GM12874 (cell line): ENCODE results near the gene B4GALNT3.

Experiments used
- CTCF ChIP-seq: IDR thresholded peaks from 2 replicates; pipeline ENCODE4 v1.5.1; 2011; ENCODE audit warnings: low read depth, mild to moderate bottlenecking, control low read depth, low read length, moderate library complexity; ENCODE audit not compliant: insufficient read depth

Gene B4GALNT3

DNA sequence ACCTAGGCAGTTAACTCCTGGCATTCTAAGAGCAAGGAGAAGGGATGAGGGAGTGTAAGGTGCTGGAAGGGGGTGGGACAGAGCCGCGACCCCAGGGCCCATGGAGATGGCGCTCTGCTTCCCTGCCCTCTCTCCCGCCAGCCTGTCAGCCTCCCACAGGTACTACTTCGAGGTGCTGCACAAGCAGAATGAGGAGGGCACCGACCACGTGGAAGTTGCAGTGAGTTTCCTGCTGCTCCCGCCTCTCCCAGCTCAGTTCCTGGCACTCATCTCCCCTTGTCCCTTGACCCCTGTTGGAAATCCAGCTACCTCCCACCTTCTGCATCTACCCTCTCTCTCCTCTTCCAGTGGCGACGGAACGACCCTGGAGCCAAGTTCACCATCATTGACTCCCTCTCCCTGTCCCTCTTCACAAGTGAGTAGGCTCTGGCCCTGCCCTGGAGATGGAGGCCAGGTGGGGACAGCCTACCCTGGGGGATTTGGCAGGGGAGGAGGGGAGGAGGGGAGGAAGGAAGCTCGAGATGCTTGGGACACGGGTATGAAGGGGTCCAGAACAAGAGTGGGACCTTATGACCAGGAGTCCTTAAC, 88.2 kb downstream of the B4GALNT3 start:
- TF ChIP-seq CTCF, result no peak

DNA sequence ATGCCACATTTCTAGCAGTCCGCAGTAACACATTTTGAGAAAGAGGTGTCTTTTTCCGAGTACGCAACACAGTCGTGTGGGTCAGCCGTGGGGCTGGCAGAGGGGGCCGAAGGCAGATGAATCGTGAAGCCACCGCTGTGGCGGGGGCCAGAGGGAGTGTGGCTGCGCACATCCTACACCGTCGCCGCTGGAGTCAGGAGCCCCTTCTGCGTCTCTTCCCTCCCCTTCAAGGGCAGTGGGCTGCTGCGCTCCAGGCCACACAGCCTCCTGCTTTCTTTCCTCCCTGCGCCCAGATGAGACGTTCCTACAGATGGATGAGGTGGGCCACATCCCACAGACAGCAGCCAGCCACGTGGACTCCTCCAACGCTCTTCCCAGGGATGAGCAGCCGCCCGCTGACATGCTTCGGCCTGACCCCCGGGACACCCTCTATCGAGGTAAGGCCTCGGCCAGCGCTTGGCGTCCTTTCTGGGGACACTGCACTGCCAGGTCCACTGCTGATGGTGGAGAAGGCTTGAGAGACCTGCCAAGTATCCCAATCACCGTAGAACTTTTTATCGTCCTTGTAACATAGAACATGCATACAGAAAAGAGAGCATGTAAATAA, 89.8 kb downstream of the B4GALNT3 start:
- no peak for TF ChIP-seq CTCF

DNA sequence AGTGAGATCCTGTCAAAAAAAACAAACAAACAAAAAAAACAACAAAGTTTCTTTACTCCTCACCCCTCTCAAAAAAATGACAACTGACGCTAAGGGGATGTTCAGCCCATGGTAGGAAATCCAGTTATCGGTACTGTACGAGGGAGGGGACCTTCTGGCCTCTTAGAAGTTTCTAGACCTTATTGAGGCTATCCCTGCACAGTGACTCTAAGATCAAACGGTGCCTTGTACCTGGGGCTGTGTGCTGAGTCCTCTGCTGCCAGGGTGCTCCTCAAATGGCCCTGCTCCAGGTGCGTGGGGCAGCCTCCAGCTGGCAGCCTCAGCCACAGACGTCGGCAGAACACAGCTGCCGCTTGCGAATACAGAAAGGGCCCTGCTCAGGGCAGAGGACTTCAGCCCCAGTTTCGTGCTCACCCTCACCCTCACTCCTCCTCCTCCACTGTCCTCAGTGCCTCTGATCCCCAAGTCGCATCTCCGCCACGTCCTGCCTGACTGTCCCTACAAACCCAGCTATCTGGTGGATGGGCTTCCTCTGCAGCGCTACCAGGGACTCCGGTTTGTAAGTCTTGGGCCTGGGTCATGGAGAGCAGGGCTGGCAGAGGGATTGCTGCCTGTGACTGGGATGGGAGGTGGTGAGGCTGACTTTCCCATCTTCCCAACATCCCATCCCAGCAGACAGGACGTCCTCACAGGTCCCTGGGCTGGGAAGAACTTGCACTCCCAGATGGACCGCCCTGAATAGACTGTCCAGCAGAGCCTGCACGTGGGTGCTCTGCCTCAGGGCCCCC, 90.9 kb downstream of the B4GALNT3 start:
- no peak for TF ChIP-seq CTCF

- no peak for TF ChIP-seq CTCF
These were observed 92.7 kb downstream of the B4GALNT3 start for GRCh38 chr12:552466-552865.

DNA sequence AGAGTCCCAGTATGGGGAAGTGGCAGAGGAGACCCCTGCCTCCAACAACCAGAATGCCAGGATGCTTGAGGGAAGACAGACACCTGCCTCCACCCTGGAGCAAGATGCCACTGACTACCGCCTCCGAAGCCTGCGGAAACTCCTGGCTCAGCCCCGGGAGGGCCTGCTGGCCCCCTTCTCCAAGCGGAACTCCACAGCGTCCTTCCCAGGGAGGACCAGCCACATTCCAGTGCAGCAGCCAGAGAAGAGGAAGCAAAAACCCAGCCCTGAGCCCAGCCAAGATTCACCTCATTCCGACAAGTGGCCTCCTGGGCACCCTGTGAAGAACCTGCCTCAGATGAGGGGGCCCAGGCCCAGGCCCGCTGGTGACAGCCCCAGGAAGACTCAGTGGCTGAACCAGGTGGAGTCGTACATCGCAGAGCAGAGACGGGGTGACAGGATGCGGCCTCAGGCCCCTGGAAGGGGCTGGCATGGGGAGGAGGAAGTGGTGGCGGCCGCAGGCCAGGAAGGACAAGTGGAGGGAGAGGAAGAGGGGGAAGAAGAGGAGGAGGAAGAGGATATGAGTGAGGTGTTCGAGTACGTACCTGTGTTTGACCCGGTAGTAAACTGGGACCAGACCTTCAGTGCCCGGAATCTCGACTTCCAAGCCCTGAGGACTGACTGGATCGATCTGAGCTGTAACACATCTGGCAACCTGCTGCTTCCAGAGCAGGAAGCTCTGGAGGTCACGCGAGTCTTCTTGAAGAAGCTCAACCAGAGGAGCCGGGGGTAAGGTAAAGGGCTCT, 93.7 kb downstream of the B4GALNT3 start:
- no peak for TF ChIP-seq CTCF

GRCh38 chr12:554001-554285, 94.2 kb downstream of the B4GALNT3 start:
- TF ChIP-seq CTCF, result no peak

GRCh38 chr12:556498-556897, 96.8 kb downstream of the B4GALNT3 start:
- TF ChIP-seq CTCF, result no peak
